HG02870 (cell line): ENCODE data around the gene KHNYN.
"Not testable (repeated sequence)": the region's sequence is repeated elsewhere in the genome, so short reads cannot be mapped to it uniquely, and the experiment has no call there.

Experiments
- ATAC-seq: cut with Tn5 transposase; IDR thresholded peaks from one replicate; pipeline ENCODE4 v1.9.1; 2021; ENCODE audit warnings: mild to moderate bottlenecking, moderate library complexity; ENCODE audit not compliant: unreplicated experiment

Gene KHNYN

GRCh38 chr14:24437020-24437735 is 7.4 kb downstream of the KHNYN start:
- ATAC-seq: no peak

- ATAC-seq: no peak
Observed at GRCh38 chr14:24437736-24438067, 7.9 kb downstream of the KHNYN start.

- no peak for ATAC-seq
Observed at GRCh38 chr14:24438223-24439097, 8.7 kb downstream of the KHNYN start.

- no peak for ATAC-seq
Observed at GRCh38 chr14:24439257-24439656, 9.5 kb downstream of the KHNYN start.

- no peak for ATAC-seq
Observed at GRCh38 chr14:24439830-24440605, 10.3 kb downstream of the KHNYN start.

- no peak for ATAC-seq
Observed at GRCh38 chr14:24440606-24441399, 11.0 kb downstream of the KHNYN start.

- ATAC-seq: no peak
Observed at GRCh38 chr14:24441485-24441884, 11.7 kb downstream of the KHNYN start.

- no peak for ATAC-seq
Observed at GRCh38 chr14:24441904-24442239, 12.1 kb downstream of the KHNYN start.

- ATAC-seq: peak; percentile 89
Observed at GRCh38 chr14:24442240-24443052, 12.7 kb downstream of the KHNYN start, which contains the start of gene SDR39U1. TSS of gene SDR39U1 (minus strand) at chr14:24442776. CDS start at chr14:24442769, 7 bp downstream.

GRCh38 chr14:24443053-24443665 is 13.4 kb downstream of the KHNYN start:
- no peak for ATAC-seq

- not testable (repeated sequence) for ATAC-seq
Observed at GRCh38 chr14:24450828-24451227, 21.1 kb downstream of the KHNYN start.

GRCh38 chr14:24456980-24457379 is 27.2 kb downstream of the KHNYN start:
- ATAC-seq: no peak

GRCh38 chr14:24458736-24459135 is 29.0 kb downstream of the KHNYN start:
- no peak for ATAC-seq

- ATAC-seq: no peak
Observed at GRCh38 chr14:24459331-24459730, 29.6 kb downstream of the KHNYN start.

- ATAC-seq: no peak
Observed at GRCh38 chr14:24461336-24461735, 31.6 kb downstream of the KHNYN start.

- ATAC-seq: peak; percentile 80
Observed at GRCh38 chr14:24463017-24463883, 33.5 kb downstream of the KHNYN start.

- ATAC-seq: peak; percentile 25
Observed at GRCh38 chr14:24463884-24464785, 34.4 kb downstream of the KHNYN start.
